Activated naive CD8-positive, alpha-beta T cell treated with anti-CD3 and anti-CD28 coated beads for 36 hours (primary cell): ENCODE measurements around the gene COL18A1. TPM values are rescaled to one million over a fixed set of nuclear protein-coding genes. Genes with fewer than 3 reads are reported as not detected.
A peak's percentile ranks its signal among the peaks of the same experiment; 100 is the strongest.
"Not testable (repeated sequence)": the region's sequence is repeated elsewhere in the genome, so short reads cannot be mapped to it uniquely, and the experiment has no call there.

Experiments used
- DNase-seq: peaks from one replicate; pipeline ENCODE4 v3.0.0; 2021
- H3K27ac Mint-ChIP-seq: one replicate; pipeline ENCODE4 v1.8.0; 2022; ENCODE audit warnings: mild to moderate bottlenecking, moderate library complexity, mixed read lengths
- H3K27me3 Mint-ChIP-seq: one replicate; pipeline ENCODE4 v1.8.0; 2022; ENCODE audit warnings: mild to moderate bottlenecking, mixed read lengths
- H3K36me3 Mint-ChIP-seq: one replicate; pipeline ENCODE4 v1.8.0; 2021; ENCODE audit warnings: mild to moderate bottlenecking, mixed read lengths
- H3K4me1 Mint-ChIP-seq: one replicate; pipeline ENCODE4 v1.8.0; 2021; ENCODE audit warnings: mixed read lengths
- H3K4me3 Mint-ChIP-seq: one replicate; pipeline ENCODE4 v1.8.0; 2022; ENCODE audit warnings: mild to moderate bottlenecking, moderate library complexity, mixed read lengths
- H3K9me3 Mint-ChIP-seq: one replicate; pipeline ENCODE4 v1.8.0; 2022; ENCODE audit warnings: mixed read lengths
- total RNA-seq, 2 experiments: library from RNA; stranded (reverse); gene quantifications; one replicate each; pipeline ENCODE4 v1.2.3, GENCODE V29; 2021

The COL18A1 gene
- total RNA-seq, 2 experiments from 2014 or later = 3.5 to 4.0 TPM

- no peaks in the 10 kb centered on the region for H3K27me3 Mint-ChIP-seq
- DNase-seq = no peak
- H3K36me3 Mint-ChIP-seq = no peaks in the 10 kb centered on the region
Observed at GRCh38 chr21:45499970-45500577, 95.1 kb downstream of the COL18A1 start.

DNA sequence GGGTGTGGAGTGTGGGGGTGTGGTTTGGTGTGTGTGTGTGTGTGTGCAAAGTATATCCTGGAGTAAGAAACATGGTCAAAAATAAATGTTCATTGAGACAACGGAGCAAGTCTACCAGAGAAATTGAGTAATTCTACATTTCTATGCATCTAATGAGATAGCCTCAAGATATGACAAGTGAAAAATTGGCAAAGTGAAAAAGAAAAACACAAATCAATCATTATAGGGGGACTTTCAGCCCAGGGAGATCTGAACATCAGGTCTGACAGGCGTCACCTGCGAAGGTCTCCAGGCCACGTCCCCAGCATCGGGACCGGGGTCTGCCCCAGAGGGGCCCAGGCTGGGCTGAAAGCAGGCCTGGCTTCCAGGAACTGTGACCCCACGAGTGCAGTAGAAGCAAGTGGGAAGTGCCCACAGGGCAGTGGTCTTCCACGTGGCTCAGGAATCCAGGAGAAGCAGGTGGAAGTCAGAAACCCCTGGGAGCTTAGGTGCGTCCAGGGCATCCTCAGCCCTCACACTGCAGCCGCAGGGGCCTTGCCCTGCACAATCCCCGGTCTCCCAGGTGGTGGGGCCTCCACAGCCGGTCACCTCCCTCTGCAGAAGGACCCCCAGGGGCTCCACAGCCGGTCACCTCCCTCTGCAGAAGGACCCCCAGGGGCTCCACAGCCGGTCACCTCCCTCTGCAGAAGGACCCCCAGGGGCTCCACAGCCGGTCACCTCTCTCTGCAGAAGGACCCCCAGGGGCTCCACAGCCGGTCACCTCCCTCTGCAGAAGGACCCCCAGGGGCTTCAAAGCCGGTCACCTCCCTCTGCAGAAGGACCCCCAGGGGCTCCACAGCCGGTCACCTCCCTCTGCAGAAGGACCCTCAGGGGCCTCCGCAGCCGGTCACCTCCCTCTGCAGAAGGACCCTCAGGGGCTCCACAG, 96.4 kb downstream of the COL18A1 start:
- not testable (repeated sequence) for H3K36me3 Mint-ChIP-seq, H3K27me3 Mint-ChIP-seq, H3K4me3 Mint-ChIP-seq, DNase-seq, H3K4me1 Mint-ChIP-seq, H3K27ac Mint-ChIP-seq, H3K9me3 Mint-ChIP-seq

More at GRCh38 chr21:45499970-45500577, 95.1 kb downstream of the COL18A1 start:
- no peak overlapping the region for H3K4me3 Mint-ChIP-seq
- H3K9me3 Mint-ChIP-seq = peaks cover 1% of the 10 kb centered on the region
- H3K27ac Mint-ChIP-seq = no peak overlapping the region
- H3K4me1 Mint-ChIP-seq = no peaks in the 10 kb centered on the region

DNA sequence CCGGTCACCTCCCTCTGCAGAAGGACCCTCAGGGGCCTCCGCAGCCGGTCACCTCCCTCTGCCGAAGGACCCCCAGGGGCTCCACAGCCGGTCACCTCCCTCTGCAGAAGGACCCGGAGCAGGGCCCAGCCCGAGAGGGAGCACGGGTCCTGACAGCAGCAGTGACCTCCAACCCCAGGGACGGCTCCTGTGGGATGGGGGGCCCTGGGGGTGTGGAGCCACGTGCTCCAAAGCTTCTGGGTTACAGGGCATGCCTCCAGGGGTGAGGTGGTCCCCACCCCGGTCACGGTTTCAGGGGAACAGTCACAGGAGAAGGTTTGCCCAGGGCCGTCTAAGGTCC, 97.0 kb downstream of the COL18A1 start:
- Mint-ChIP-seq H3K27me3 (no peaks in the 10 kb centered on the region), H3K4me3 (no peak overlapping the region), H3K36me3 (no peaks in the 10 kb centered on the region), H3K9me3 (peaks cover 1% of the 10 kb centered on the region), H3K27ac (no peak overlapping the region), H3K4me1 (no peaks in the 10 kb centered on the region)
- no peak for DNase-seq

DNA sequence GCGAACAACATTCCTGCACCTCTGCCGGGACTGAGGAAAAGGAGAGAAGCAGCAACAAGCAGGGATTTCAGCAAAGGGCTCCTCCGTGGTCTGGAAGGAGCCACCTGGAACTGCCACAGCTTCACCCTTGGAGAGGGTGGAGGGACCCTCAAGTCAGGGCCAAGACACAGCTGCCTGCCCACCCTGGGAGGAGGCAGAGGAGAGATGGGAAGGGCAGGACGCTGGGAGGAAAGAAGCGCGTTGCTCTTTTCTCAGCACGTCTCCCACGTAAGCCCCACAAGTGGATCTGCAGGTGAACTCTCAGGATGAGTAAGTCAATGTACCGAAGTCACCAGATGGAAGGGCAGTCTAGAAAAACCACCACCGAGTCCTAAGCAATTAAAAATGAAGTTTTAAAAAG, 97.6 kb downstream of the COL18A1 start:
- DNase-seq = no peak
- H3K4me3 Mint-ChIP-seq = no peak overlapping the region
- H3K4me1 Mint-ChIP-seq = no peaks in the 10 kb centered on the region
- H3K9me3 Mint-ChIP-seq = peaks cover 1% of the 10 kb centered on the region
- H3K27ac Mint-ChIP-seq = no peak overlapping the region
- no peaks in the 10 kb centered on the region for H3K36me3 Mint-ChIP-seq
- H3K27me3 Mint-ChIP-seq = no peaks in the 10 kb centered on the region

GRCh38 chr21:45503226-45503625, 98.3 kb downstream of the COL18A1 start:
- H3K9me3 Mint-ChIP-seq, H3K36me3 Mint-ChIP-seq, H3K4me1 Mint-ChIP-seq, DNase-seq, H3K27ac Mint-ChIP-seq, H3K4me3 Mint-ChIP-seq, H3K27me3 Mint-ChIP-seq: not testable (repeated sequence)

GRCh38 chr21:45504021-45504515, 99.1 kb downstream of the COL18A1 start:
- Mint-ChIP-seq H3K36me3 (peaks cover 1% of the 10 kb centered on the region), H3K27me3 (no peaks in the 10 kb centered on the region)
- no peak for DNase-seq

DNA sequence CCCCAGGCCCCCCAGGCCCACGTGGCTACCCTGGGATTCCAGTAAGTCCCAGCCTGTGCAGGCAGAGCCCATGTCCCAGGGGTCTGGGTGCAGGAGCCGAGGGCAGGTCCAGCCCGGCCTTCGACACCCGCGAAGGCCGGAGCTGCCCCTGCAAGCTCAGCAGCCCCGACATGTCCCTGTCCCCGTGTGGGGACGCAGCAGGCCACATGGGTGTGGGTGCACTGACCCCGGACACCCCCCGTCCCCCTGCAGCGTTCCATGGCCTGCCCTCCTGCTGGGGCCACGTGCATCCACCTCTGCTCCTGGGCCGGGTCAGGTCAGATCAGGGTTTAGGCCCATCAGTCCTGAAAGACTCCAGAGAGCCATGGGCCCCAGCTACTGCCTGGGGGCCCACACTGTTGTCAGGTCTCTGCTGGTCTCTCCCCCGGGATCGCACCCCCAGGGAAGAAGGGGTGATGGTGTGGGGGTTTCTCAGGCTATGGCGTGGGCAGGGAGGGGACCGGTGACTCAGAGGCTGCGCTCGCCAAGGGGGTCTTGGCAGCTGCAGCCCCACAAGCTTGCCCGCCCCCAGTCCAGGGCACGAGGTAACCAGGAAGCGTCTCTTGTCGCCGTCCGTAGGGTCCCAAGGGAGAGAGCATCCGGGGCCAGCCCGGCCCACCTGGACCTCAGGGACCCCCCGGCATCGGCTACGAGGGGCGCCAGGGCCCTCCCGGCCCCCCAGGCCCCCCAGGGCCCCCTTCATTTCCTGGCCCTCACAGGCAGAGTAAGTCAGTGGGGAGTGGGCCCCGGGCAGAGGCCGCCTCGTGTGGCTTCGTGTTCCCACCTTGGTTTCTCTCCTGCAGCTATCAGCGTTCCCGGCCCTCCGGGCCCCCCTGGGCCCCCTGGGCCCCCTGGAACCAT, 99.8 kb downstream of the COL18A1 start:
- Mint-ChIP-seq H3K36me3 (peaks cover 1% of the 10 kb centered on the region), H3K4me3 (no peak overlapping the region), H3K4me1 (no peaks in the 10 kb centered on the region), H3K27me3 (no peaks in the 10 kb centered on the region), H3K27ac (no peak overlapping the region), H3K9me3 (peaks cover 1% of the 10 kb centered on the region)
- DNase-seq = no peak

More at GRCh38 chr21:45504021-45504515, 99.1 kb downstream of the COL18A1 start:
- H3K27ac Mint-ChIP-seq = no peak overlapping the region
- H3K4me3 Mint-ChIP-seq = no peak overlapping the region
- peaks cover 1% of the 10 kb centered on the region for H3K9me3 Mint-ChIP-seq
- no peaks in the 10 kb centered on the region for H3K4me1 Mint-ChIP-seq

DNA sequence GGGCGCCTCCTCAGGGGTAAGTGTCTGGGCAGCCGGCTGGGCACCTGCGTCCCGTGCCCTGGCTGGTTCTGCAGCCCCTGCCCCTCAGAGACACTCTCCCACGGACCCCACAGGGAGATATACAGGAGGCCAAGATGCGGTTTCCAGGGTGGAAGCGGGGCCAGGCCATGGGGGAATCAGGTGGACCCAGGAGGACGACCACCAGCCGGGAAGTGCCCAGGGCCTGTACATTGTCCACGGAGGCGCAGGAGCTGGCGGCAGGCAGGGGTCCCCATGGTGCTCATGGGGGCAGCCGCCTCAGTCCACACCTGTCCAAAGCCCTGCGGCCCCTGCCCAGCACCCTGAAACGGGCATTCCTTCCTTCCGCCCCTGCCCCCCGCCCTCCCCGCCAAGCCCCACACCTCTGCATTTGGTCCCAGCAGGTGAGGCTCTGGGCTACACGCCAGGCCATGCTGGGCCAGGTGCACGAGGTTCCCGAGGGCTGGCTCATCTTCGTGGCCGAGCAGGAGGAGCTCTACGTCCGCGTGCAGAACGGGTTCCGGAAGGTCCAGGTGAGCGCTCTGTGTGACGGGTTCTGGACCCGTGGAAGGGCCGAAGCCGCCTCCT, 100.6 kb downstream of the COL18A1 start:
- H3K4me1 Mint-ChIP-seq = no peaks in the 10 kb centered on the region
- no peaks in the 10 kb centered on the region for H3K27me3 Mint-ChIP-seq
- peaks cover 1% of the 10 kb centered on the region for H3K36me3 Mint-ChIP-seq
- no peak overlapping the region for H3K27ac Mint-ChIP-seq
- DNase-seq = no peak
- H3K9me3 Mint-ChIP-seq = peaks cover 1% of the 10 kb centered on the region
- H3K4me3 Mint-ChIP-seq = no peak overlapping the region

DNA sequence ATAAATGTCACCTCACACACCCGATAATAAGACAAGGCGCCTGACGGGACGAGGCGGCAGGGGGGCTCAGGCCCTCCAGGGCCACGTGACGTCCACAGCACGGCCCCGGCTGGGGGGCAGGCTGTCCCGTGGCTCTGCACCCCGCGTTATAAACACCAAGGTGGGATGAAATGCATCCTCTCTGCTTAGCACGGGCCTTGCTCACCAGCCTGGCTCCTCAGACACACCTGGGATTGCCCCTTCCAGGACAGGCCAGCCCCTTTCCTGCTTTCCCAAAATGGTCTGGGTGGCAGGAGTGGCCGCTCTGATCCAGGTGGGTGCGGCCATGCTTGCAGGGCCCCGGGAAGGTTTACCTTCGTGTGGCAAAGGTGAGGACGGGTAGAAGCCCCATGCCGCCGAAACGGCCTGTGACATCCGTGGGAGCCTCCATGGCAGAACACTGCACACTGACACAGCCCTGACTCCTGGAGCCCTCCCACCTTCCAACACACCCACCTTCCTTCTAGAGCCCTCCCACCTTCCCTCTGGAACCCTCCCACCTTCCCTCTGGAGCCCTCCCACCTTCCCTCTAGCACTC, 101.4 kb downstream of the COL18A1 start:
- peaks cover 1% of the 10 kb centered on the region for H3K9me3 Mint-ChIP-seq
- peaks cover 1% of the 10 kb centered on the region for H3K36me3 Mint-ChIP-seq
- no peaks in the 10 kb centered on the region for H3K27me3 Mint-ChIP-seq
- DNase-seq = no peak
- no peak overlapping the region for H3K4me3 Mint-ChIP-seq
- no peaks in the 10 kb centered on the region for H3K4me1 Mint-ChIP-seq
- no peak overlapping the region for H3K27ac Mint-ChIP-seq

DNA sequence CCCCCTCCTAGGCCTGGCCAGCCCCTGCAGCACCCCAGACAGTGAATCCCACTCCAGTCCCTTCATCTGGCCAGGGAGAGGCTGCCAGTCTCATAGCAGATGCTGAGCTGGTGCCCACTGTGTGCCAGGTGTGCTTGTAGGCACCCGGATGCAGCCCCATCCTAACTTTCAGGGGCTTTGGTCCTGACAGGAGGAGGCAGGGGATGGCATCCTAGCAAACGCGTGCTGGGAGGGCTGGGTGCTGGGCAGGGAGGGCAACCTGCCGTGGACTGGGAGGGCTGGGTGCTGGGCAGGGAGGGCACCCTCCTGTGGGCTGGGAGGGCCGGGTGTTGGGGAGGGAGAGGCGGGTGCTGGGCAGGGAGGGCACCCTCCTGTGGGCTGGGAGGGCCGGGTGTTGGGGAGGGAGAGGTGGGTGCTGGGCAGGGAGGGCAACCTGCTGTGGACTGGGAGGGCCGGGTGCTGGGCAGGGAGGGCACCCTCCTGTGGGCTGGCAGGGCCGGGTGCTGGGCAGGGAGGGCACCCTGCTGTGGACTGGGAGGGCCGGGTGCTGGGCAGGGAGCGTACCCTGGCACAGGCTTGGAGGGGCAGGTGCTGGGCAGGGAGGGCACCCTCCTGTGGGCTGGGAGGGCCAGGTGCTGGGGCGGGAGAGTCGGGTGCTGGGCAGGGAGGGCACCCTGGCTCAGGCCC, 102.0 kb downstream of the COL18A1 start:
- Mint-ChIP-seq H3K9me3 (peaks cover 1% of the 10 kb centered on the region), H3K36me3 (peaks cover 1% of the 10 kb centered on the region), H3K4me3 (no peak overlapping the region), H3K27me3 (no peaks in the 10 kb centered on the region), H3K4me1 (no peaks in the 10 kb centered on the region), H3K27ac (no peak overlapping the region)
- no peak for DNase-seq

GRCh38 chr21:45507523-45507875, 102.5 kb downstream of the COL18A1 start:
- Mint-ChIP-seq H3K27ac (no peak overlapping the region), H3K27me3 (no peaks in the 10 kb centered on the region), H3K4me1 (no peaks in the 10 kb centered on the region), H3K4me3 (no peak overlapping the region), H3K9me3 (peaks cover 1% of the 10 kb centered on the region), H3K36me3 (peaks cover 1% of the 10 kb centered on the region)
- DNase-seq = no peak

DNA sequence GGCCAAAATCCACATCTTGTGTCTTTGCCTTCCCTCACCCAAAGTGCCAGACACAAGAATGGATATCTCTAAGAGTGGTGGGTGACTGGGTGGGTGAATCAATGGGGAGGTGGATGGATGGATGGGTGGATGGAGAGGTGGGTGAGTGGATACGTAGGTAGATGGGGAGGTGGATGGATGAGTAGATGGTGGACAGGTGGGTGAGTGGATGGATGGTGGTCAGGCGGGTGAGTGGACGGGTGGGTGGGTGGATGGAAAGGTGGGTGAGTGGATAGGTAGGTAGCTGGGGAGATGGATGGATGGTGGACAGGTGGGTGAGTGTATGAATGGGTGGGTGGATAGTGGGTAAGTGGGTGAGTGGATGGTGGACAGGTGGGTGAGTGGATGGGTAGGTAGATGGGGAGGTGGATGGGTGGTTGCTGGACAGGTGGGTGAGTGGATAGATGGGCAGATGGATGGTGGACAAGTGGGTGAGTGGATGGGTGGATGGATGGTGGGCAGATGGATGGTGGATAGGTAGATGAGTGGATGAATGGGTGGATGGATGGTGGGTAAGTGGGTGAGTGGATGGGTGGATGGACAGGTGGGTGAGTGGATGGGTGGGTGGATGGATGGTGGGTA, 103.0 kb downstream of the COL18A1 start:
- Mint-ChIP-seq H3K4me1 (no peaks in the 10 kb centered on the region), H3K4me3 (no peak overlapping the region), H3K27me3 (no peaks in the 10 kb centered on the region), H3K9me3 (peaks cover 1% of the 10 kb centered on the region), H3K36me3 (peaks cover 1% of the 10 kb centered on the region), H3K27ac (peak overlapping the region; percentile 60)
- DNase-seq = no peak

DNA sequence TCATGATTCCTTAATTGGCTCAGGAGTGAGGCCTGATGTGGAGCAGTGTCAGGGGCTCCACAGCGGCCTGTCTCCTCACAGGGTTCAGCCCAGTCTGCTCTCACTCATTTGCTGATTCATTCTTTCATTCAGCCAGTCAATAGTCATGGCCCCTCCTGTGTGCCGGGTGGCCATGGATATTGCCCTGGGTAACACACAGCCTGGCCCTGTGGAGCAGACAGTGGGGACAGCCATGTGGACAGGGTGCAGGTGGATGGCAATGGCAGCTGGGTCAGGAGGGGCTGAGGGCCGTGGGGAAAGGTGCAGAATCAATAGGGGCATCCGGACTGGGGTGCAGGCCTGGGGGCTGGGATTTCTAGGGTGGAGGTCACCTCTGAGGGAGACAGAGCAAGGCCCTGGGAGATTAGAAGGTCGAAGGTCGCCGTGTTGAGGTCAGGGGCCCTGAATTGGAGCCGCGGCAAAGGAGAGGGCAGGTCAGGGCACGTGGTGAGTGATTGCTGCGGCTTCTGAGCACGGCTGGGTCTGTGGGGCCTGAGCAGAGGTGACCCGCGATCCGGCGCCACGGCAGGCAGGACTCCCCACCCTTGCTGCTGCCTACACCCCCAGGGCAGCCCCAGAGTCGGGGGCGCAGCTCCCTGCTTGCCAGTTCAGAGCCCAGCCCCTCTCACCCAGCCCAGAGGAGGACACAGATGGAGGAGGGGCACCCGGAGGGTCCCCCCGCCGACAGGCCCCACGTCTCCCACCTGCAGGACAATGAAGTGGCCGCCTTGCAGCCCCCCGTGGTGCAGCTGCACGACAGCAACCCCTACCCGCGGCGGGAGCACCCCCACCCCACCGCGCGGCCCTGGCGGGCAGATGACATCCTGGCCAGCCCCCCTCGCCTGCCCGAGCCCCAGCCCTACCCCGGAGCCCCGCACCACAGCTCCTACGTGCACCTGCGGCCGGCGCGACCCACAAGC, 103.9 kb downstream of the COL18A1 start:
- Mint-ChIP-seq H3K4me1 (no peaks in the 10 kb centered on the region), H3K27ac (peak overlapping the region; percentile 60)

More for the DNA sequence above, 103.9 kb downstream of the COL18A1 start:
- Mint-ChIP-seq H3K36me3 (peaks cover 1% of the 10 kb centered on the region), H3K4me3 (no peak overlapping the region), H3K27me3 (no peaks in the 10 kb centered on the region), H3K9me3 (no peaks in the 10 kb centered on the region)
- no peak for DNase-seq
